Ovary (tissue), 3 donors: ENCODE results near the gene STK32C.

Source experiments
- CTCF ChIP-seq, 3 donors: fragments of 450-650 bp in 2 of 3; fragments of 200-600 bp in 1 of 3; IDR thresholded peaks; one replicate each; pipeline versions ENCODE4 v1.5.1 to v1.8.0; 2016 to 2022; ENCODE audit warnings: antibody characterized with exemption in 3 of 3, mild to moderate bottlenecking in 1 of 3
- EP300 ChIP-seq: sonication (generic); formaldehyde crosslinking; IDR thresholded peaks from one replicate; pipeline ENCODE4 v1.6.1; 2017; ENCODE audit warnings: antibody characterized with exemption
- POLR2A ChIP-seq: fragments of 450-650 bp; IDR thresholded peaks from one replicate; pipeline ENCODE4 v1.6.1; 2017; ENCODE audit warnings: antibody characterized with exemption, mild to moderate bottlenecking, moderate library complexity
- donor health status: DM: no; HTN: no; CAD: no.

DNA sequence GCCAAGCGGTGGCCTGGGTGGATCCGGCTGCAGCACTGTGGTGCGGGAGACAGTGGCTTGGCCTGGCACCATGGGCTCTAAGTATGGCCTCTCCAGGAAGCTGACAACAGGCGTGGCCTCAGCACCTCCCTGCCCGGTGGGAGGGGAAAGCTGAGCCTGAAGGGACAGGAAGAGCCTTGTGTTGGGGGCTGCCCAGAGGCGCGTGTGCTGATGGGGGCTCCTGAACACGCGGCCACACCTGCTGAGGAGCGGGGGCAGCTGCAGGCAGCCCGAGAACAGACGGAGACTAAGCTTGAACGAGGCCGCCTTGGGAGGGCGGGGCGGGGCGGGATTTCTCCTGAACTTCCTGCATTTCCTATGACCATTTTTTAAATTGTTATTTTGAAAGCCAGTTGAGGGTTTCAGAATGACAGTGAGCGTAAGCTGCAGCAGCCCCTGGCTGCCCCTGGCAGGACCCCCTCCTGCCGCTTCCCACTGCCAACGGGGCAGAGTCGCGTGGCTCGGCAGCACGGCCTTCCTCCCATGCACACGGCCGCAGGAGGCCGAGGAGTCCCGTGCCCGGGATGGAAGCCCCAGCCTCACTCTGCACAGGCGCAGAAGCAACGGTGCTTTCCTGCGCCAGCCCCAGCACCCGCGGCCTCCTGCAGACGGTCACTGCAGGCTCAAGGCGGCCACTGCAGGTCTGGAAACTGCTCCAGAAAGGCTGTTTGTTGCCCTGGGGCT lies 77.8 kb downstream of the STK32C start:
- TF ChIP-seq EP300 (no peak), CTCF (IDR thresholded peaks at IDR 0.05) (no peak), POLR2A (no peak)
